Measurements from ENCODE around the gene RPS21. TPM values are rescaled to one million over a fixed set of nuclear protein-coding genes. Genes with fewer than 3 reads are reported as not detected.

Gene RPS21
- total and polyA plus RNA-seq, 10 of the 15 experiments (the other 5 are each of a cell fraction or from before 2014, with no cell fraction given): 1,474 to 4,987 (median 2,439) TPM

GRCh38 chr20:62415354-62416111 lies 28.6 kb downstream of the RPS21 start:
- CTCF ChIA-PET: no interaction called here
- no peaks in the 10 kb centered on the region for H3K9me3 ChIP-seq (replicated peaks; ENCODE audit: control insufficient read depth, insufficient read depth, low read length)
- no peak overlapping the region for H3K4me3 ChIP-seq
- FAIRE-seq: no peak
- SMC1A ChIA-PET (ENCODE audit: uncharacterized antibody, unreplicated experiment): no interaction called here
- POLR2A ChIA-PET: no interaction called here
- H3K9ac ChIP-seq (ENCODE audit: control insufficient read depth, insufficient read depth, low read length): no peak overlapping the region
- H3K4me1 ChIP-seq (ENCODE audit: control insufficient read depth, insufficient read depth, low read length): no peaks in the 10 kb centered on the region
- ATAC-seq: no peak
- TF ChIP-seq HDGF (IDR thresholded peaks at IDR 0.05): no peak
- no peak for TF ChIP-seq STAT3 (IDR thresholded peaks at IDR 0.05; ENCODE audit: low read depth, low read length)
- TF ChIP-seq MLLT1 (IDR thresholded peaks at IDR 0.05): no peak
- TF ChIP-seq ZSCAN29 (IDR thresholded peaks at IDR 0.05): no peak
- TF ChIP-seq NKRF (conservative IDR thresholded peaks at IDR 0.05): no peak
- no peak for TF ChIP-seq ZBTB4 (CRISPR knock-in tag; IDR thresholded peaks at IDR 0.05)
- TF ChIP-seq MYB (IDR thresholded peaks at IDR 0.05; ENCODE audit: borderline replicate concordance, low read depth, low read length): no peak
- no peak for TF ChIP-seq YBX1 (IDR thresholded peaks at IDR 0.05)
- TF ChIP-seq CHD1 (IDR thresholded peaks at IDR 0.05; ENCODE audit: low read depth, low read length): no peak
- no peak for TF ChIP-seq SREBF1 (IDR thresholded peaks at IDR 0.05; ENCODE audit: low read length)
- no peaks in the 10 kb centered on the region for H3K27me3 ChIP-seq (replicated peaks in 1 of 2; ENCODE audit: control insufficient read depth in 2 of 2, insufficient read depth in 2 of 2, low read length in 1 of 2)
- no peak for DNase-seq (ENCODE audit: low read depth, low spot score)
- WGBS (ENCODE audit: insufficient coverage, insufficient replicate concordance, low lambda C conversion rate, missing lambda C conversion rate): 41% methylated on average over 24 of the region's 24 CpGs
- H2AFZ ChIP-seq (ENCODE audit: control insufficient read depth, low read depth, low read length): no peak overlapping the region
- RAD21 ChIA-PET (ENCODE audit: unreplicated experiment): no interaction called here
- intact Hi-C loops (cut with micrococcal nuclease; ENCODE audit: unreplicated experiment) (no loop called here), in situ Hi-C loops (cut with MboI) (no loop called here)
- no peak overlapping the region for H3K27ac ChIP-seq (ENCODE audit: control insufficient read depth, insufficient read depth)
- no peaks in the 10 kb centered on the region for H3K79me2 ChIP-seq (ENCODE audit: control insufficient read depth, insufficient read depth, low read length)
- no peak overlapping the region for H3K4me2 ChIP-seq (ENCODE audit: control insufficient read depth, insufficient read depth)
- BruUV-seq (replicated peaks): no TSS peak
- H4K20me1 ChIP-seq (ENCODE audit: control insufficient read depth, insufficient read depth): no peaks in the 10 kb centered on the region
- no peaks in the 10 kb centered on the region for H3K36me3 ChIP-seq (ENCODE audit: control insufficient read depth in 2 of 2, insufficient read depth in 2 of 2, low read length in 1 of 2)
